ENCODE data around the gene CCNI. TPM values are rescaled to one million over a fixed set of nuclear protein-coding genes. Genes with fewer than 3 reads are reported as not detected.

The CCNI gene
- total RNA-seq, 4 donors from 2014 or later: 234 to 328 (median 298) TPM

GRCh38 chr4:76998251-76998901, 77.4 kb downstream of the CCNI start:
- no peak for TF ChIP-seq CTCF (IDR thresholded peaks at IDR 0.05; ENCODE audit: low read depth)

GRCh38 chr4:76997532-76997931, 78.3 kb downstream of the CCNI start:
- no peak for TF ChIP-seq CTCF (IDR thresholded peaks at IDR 0.05; ENCODE audit: low read depth)

Other genes starting within 250 kb of the CCNI start
- not detected for gene SOWAHB, start 177.8 kb downstream of the CCNI start, total RNA-seq
- gene SEPTIN11, start 126.2 kb downstream of the CCNI start, total RNA-seq: 100 to 1,000 TPM; 323 to 398 (median 349) TPM
- gene CCNG2, start 81.2 kb upstream of the CCNI start, total RNA-seq: 10 to 100 TPM; 52.7 to 86.1 (median 69.9) TPM